K562 (cell line): ENCODE data around the gene UTP25. TPM values are rescaled to one million over a fixed set of nuclear protein-coding genes. Genes with fewer than 3 reads are reported as not detected.
A peak's percentile ranks its signal among the peaks of the same experiment; 100 is the strongest.

ENCODE experiments used
- ATAC-seq: fragments of 200-7000 bp; cut with Tn5 transposase; 3 replicates; pipeline ENCODE4 v1.9.1; 2020; ENCODE audit warnings: moderate library complexity
- BruUV-seq: library from RNA; stranded (reverse); fragments of 400-500 nt; replicated peaks from 2 replicates; lab custom pipeline; 2021; lab: Mats Ljungman, UMichigan
- CTCF ChIA-PET: fragments of 300-600 bp; formaldehyde crosslinking; extraction: SDS; loops from one replicate; lab custom pipeline; 2021; ENCODE audit warnings: low intra/inter-chr PET ratio; lab: Yijun Ruan, JAX
- POLR2A ChIA-PET: fragments of 300-600, 350-650 bp; sonication (Branson Sonifier 250); formaldehyde crosslinking; extraction: SDS; loops from one replicate; lab custom pipeline; 2021; ENCODE audit warnings: antibody characterized with exemption, inconsistent platforms; lab: Yijun Ruan, JAX
- DNase-seq, 4 experiments: peaks; one replicate each; pipeline versions ENCODE4 v3.0.0 to v3.0.0-alpha.2; 2011 to 2018; ENCODE audit warnings: low spot score in 3 of 4, mixed read lengths in 3 of 4; ENCODE audit errors: extremely low read depth in 1 of 4
- FAIRE-seq: peaks from 2 replicates; lab custom pipeline; 2011; peaks lifted over from hg19 to GRCh38; lab: Jason Lieb, UNC
- H2AFZ ChIP-seq: 2 replicates; pipeline ENCODE4 v1.6.0; 2011; ENCODE audit warnings: low read depth, low read length, control low read depth, inconsistent platforms
- H3K27ac ChIP-seq: fragments of 200-600 bp; 3 replicates; pipeline ENCODE4 v1.8.0; 2011; ENCODE audit warnings: low read depth, mild to moderate bottlenecking, control low read depth, inconsistent platforms, low read length, moderate library complexity, mixed read lengths; ENCODE audit errors: extremely low read depth
- H3K27me3 ChIP-seq, 2 experiments: fragments of 300-600 bp in 1 of 2; 2 replicates in 1 of 2; 3 replicates in 1 of 2; pipeline versions ENCODE4 v1.6.0 to v1.8.0; 2011; ENCODE audit warnings: inconsistent platforms in 2 of 2, low read length in 2 of 2, mild to moderate bottlenecking in 1 of 2, mixed read lengths in 1 of 2, moderate library complexity in 1 of 2; ENCODE audit not compliant: control insufficient read depth in 2 of 2, insufficient read depth in 2 of 2
- H3K36me3 ChIP-seq: fragments of 300-600 bp; 3 replicates; pipeline ENCODE4 v1.8.0; 2011; ENCODE audit warnings: mild to moderate bottlenecking, low read length, inconsistent platforms; ENCODE audit not compliant: control insufficient read depth, insufficient read depth
- H3K4me1 ChIP-seq, 2 experiments: fragments of 200-600 bp in 1 of 2; replicated peaks in 1 of 2; 2 replicates in 1 of 2; 3 replicates in 1 of 2; pipeline versions ENCODE4 v1.5.1 to v1.8.0; 2011; ENCODE audit warnings: inconsistent platforms in 2 of 2, low read length in 2 of 2, mild to moderate bottlenecking in 1 of 2, mixed read lengths in 1 of 2, moderate library complexity in 1 of 2; ENCODE audit not compliant: control insufficient read depth in 2 of 2, insufficient read depth in 2 of 2
- H3K4me2 ChIP-seq: 2 replicates; pipeline ENCODE4 v1.6.1; 2011; ENCODE audit warnings: low read length, control low read depth, inconsistent platforms, mixed read lengths; ENCODE audit not compliant: insufficient read depth
- H3K4me3 ChIP-seq: fragments of 200-600 bp; sonication (generic), shearing (Covaris generic); 2 replicates; pipeline ENCODE4 v1.5.1; 2016; ENCODE audit warnings: control low read depth, inconsistent platforms
- H3K79me2 ChIP-seq: fragments of 200-600 bp; 3 replicates; pipeline ENCODE4 v1.8.0; 2011; ENCODE audit warnings: low read length, inconsistent platforms; ENCODE audit not compliant: control insufficient read depth, insufficient read depth
- H3K9ac ChIP-seq, 2 experiments: 2 replicates each; pipeline versions ENCODE4 v1.6.0 to v1.6.1; 2011; ENCODE audit warnings: low read depth in 2 of 2, low read length in 2 of 2, control low read depth in 1 of 2, inconsistent platforms in 1 of 2, mild to moderate bottlenecking in 1 of 2, mixed read lengths in 1 of 2; ENCODE audit not compliant: insufficient read depth in 1 of 2
- H3K9me1 ChIP-seq: one replicate; pipeline ENCODE4 v1.6.0; 2011; ENCODE audit warnings: inconsistent platforms, mild to moderate bottlenecking, low read length, moderate library complexity; ENCODE audit not compliant: control insufficient read depth, insufficient read depth
- H3K9me3 ChIP-seq: replicated peaks from 2 replicates; pipeline ENCODE4 v1.5.1; 2011; ENCODE audit warnings: low read depth, low read length, inconsistent platforms; ENCODE audit not compliant: control insufficient read depth, insufficient read depth
- H4K20me1 ChIP-seq: replicated peaks from 2 replicates; pipeline ENCODE4 v1.6.1; 2011; ENCODE audit warnings: low read length, inconsistent platforms, mixed read lengths; ENCODE audit not compliant: control insufficient read depth, insufficient read depth
- CHCHD3 ChIP-seq: fragments of 250-450 bp; sonication (Bioruptor Pico); IDR thresholded peaks from 2 replicates; pipeline ENCODE4 v2.1.2; 2022; ENCODE audit warnings: mild to moderate bottlenecking
- ERF ChIP-seq: fragments of 450-650 bp; formaldehyde crosslinking; IDR thresholded peaks from 2 replicates; pipeline ENCODE4 v1.4.0; 2020; ENCODE audit warnings: mild to moderate bottlenecking, mixed read lengths
- HDAC2 ChIP-seq: fragments of 450-650 bp; IDR thresholded peaks from 2 replicates; pipeline ENCODE4 v1.6.1; 2016; ENCODE audit warnings: mild to moderate bottlenecking
- KDM2B ChIP-seq: fragments of 250-450 bp; sonication (Bioruptor Pico); IDR thresholded peaks from 2 replicates; pipeline ENCODE4 v1.8.0; 2021; ENCODE audit warnings: mild to moderate bottlenecking, moderate library complexity
- NCOA6 ChIP-seq: fragments of 450-650 bp; IDR thresholded peaks from 2 replicates; pipeline ENCODE4 v1.6.1; 2017; ENCODE audit warnings: mild to moderate bottlenecking
- NFIC ChIP-seq: fragments of 450-650 bp; IDR thresholded peaks from 2 replicates; pipeline ENCODE4 v1.6.1; 2017; ENCODE audit warnings: mild to moderate bottlenecking, inconsistent platforms
- NUFIP1 ChIP-seq: fragments of 450-650 bp; IDR thresholded peaks from 2 replicates; pipeline ENCODE4 v1.6.1; 2018; ENCODE audit not compliant: partially characterized antibody
- RB1 ChIP-seq: fragments of 450-650 bp; IDR thresholded peaks from 2 replicates; pipeline ENCODE4 v1.6.1; 2017; ENCODE audit warnings: low read depth, mild to moderate bottlenecking
- ZBTB9 ChIP-seq: fragments of 450-650 bp; formaldehyde crosslinking; IDR thresholded peaks from 2 replicates; pipeline ENCODE4 v1.4.0; 2020; ENCODE audit warnings: mild to moderate bottlenecking, moderate library complexity
- ZNF12 ChIP-seq: sonication (generic); formaldehyde crosslinking; IDR thresholded peaks from 2 replicates; pipeline ENCODE4 v1.4.0; 2020; ENCODE audit warnings: mild to moderate bottlenecking, missing genetic modification reagents
- ZNF140 ChIP-seq: fragments of 250-450 bp; sonication (Bioruptor Pico); IDR thresholded peaks from 2 replicates; pipeline ENCODE4 v1.8.0; 2021; ENCODE audit warnings: moderate library complexity, mild to moderate bottlenecking, inconsistent platforms
- ZNF184 ChIP-seq: sonication (generic); formaldehyde crosslinking; IDR thresholded peaks from 2 replicates; pipeline ENCODE4 v1.5.0; 2020; ENCODE audit warnings: missing genetic modification reagents
- ZNF398 ChIP-seq: fragments of 250-450 bp; sonication (Bioruptor Pico); IDR thresholded peaks from 2 replicates; pipeline ENCODE4 v1.8.0; 2021; ENCODE audit warnings: moderate library complexity, mild to moderate bottlenecking, inconsistent platforms
- ZNF699 ChIP-seq: fragments of 250-450 bp; sonication (Bioruptor Pico); IDR thresholded peaks from 2 replicates; pipeline ENCODE4 v1.8.0; 2021; ENCODE audit warnings: mild to moderate bottlenecking, moderate library complexity; ENCODE audit not compliant: insufficient replicate concordance
- WGBS: fragments of 100-300 bp; shearing (Covaris generic); methylation state at CpG from one replicate; pipeline ENCODE4 v1.1.6; 2016; ENCODE audit warnings: low coverage, mixed read lengths; ENCODE audit not compliant: insufficient coverage; ENCODE audit errors: missing lambda C conversion rate; 5-methylcytosine and 5-hydroxymethylcytosine counted together
- in situ Hi-C: fragments of 300-500 bp; cut with MboI; formaldehyde crosslinking; loops from 4 replicates; pipeline ENCODE4 v1.15.0; 2018; ENCODE audit warnings: inconsistent platforms, mixed read lengths
- intact Hi-C: fragments of 100-400 bp; cut with micrococcal nuclease; formaldehyde crosslinking; loops from 2 replicates; pipeline ENCODE4 v1.14.2; 2022
- polyA plus RNA-seq, 8 experiments: library from polyadenylated mRNA; depleted of rRNA in 4 of 8; stranded (reverse) in 5 of 8; unstranded in 3 of 8; fragments of >200 nt; fragmentation: Nextera tagmentation in 2 of 8; fragmentation: Illumina TruSeq in 1 of 8; extraction: Ambion mirVana in 2 of 8; extraction: Trizol in 1 of 8; gene quantifications; 2 replicates each; pipeline versions ENCODE4 v1.2.1 to v1.2.3, GENCODE V29; 2011 to 2014; ENCODE audit warnings: inconsistent platforms in 1 of 8, missing spikeins in 1 of 8
- total RNA-seq, 7 experiments: library from RNA; depleted of rRNA in 6 of 7; stranded (reverse); fragments of >200 nt in 6 of 7; fragmentation: Illumina TruSeq in 2 of 7; extraction: Trizol in 2 of 7; gene quantifications; 2 replicates each; pipeline versions ENCODE4 v1.2.1 to v1.2.3, GENCODE V29; 2011 to 2021; ENCODE audit warnings: low replicate concordance in 1 of 7

Gene UTP25
- total and polyA plus RNA-seq, 9 of the 15 experiments (the other 6 are each of a cell fraction or from before 2014, with no cell fraction given), result 5.7 to 17.6 (median 12.0) TPM

GRCh38 chr1:209819058-209819457 is 8.7 kb upstream of the UTP25 start:
- no peaks in the 10 kb centered on the region for H4K20me1 ChIP-seq
- in situ Hi-C loops, result no loop called here
- no peaks in the 10 kb centered on the region for H3K79me2 ChIP-seq
- intact Hi-C loops, result no loop called here
- TF ChIP-seq NFIC, result peak; percentile 76
- no peak for TF ChIP-seq ZBTB9 (CRISPR knock-in tag)
- TF ChIP-seq ZNF140 (CRISPR knock-in tag), result no peak
- no peaks in the 10 kb centered on the region for H3K9me1 ChIP-seq
- ChIA-PET POLR2A (interaction anchor here (0.6 to 1.4 kb wide), 3 partner anchors 9 to 121 kb away, joined by 3 to 8 read pairs (median 3); no protein-coding TSS in a partner anchor), CTCF (no interaction called here)
- no peaks in the 10 kb centered on the region for H3K9me3 ChIP-seq
- H3K36me3 ChIP-seq, result no peaks in the 10 kb centered on the region
- BruUV-seq, result no TSS peak
- H3K4me2 ChIP-seq, result no peak overlapping the region
- H2AFZ ChIP-seq, result no peak overlapping the region
- 0% methylated on average over 1 of the region's 1 CpG for WGBS
- H3K4me3 ChIP-seq, result no peak overlapping the region
- 0 out of 5 replicates have a peak, but pooled peaks cover 0 to 3% of the 10 kb centered on the region in 2 experiments for H3K4me1 ChIP-seq
- H3K27ac ChIP-seq, result no peak overlapping the region
- DNase-seq (no peak), ATAC-seq (no peak), FAIRE-seq (no peak)
- H3K27me3 ChIP-seq, result peaks cover 7 to 8% of the 10 kb centered on the region in 2 experiments; a peak in 3 of 5 replicates
- no peak overlapping the region for H3K9ac ChIP-seq

DNA sequence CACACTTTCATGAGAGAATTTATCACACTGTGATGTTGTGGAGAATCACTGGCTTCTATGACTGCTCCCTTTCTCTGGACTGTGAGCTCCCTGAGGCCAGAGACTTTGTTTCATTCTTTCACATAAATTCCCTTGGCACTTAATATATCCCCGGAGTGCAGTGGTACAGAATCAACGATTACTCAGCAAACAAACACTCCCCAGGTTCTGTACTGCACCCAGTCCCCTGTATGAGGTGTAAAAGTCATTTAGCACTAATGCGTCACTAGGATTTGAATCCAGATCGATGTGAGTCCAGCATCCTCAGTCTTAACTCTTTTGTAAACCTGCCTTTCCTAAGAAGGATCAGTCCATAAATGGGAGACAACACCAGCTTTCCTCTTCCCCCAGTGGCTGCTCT is 6.8 kb upstream of the UTP25 start:
- H3K9me3 ChIP-seq, result no peaks in the 10 kb centered on the region
- POLR2A ChIA-PET, result interaction anchor here (0.6 to 1.0 kb wide), 2 partner anchors 13 to 175 kb away, joined by 3 read pairs; no protein-coding TSS in a partner anchor
- in situ Hi-C loops (no loop called here), intact Hi-C loops (no loop called here)
- H3K4me1 ChIP-seq, result peaks cover 0 to 6% of the 10 kb centered on the region in 2 experiments; a peak in 3 of 5 replicates
- no peaks in the 10 kb centered on the region for H3K36me3 ChIP-seq
- WGBS, result 7% methylated on average over 4 of the region's 4 CpGs
- TF ChIP-seq CHCHD3 (CRISPR knock-in tag), result no peak
- no peak for TF ChIP-seq ZNF398 (CRISPR knock-in tag)
- no peak for TF ChIP-seq NUFIP1
- no peak for TF ChIP-seq KDM2B
- TF ChIP-seq ZNF12 (CRISPR knock-in tag), result no peak
- no peak for TF ChIP-seq ERF
- TF ChIP-seq ZNF184 (CRISPR knock-in tag), result no peak
- TF ChIP-seq ZNF699, result no peak
- no peak for TF ChIP-seq NCOA6
- TF ChIP-seq RB1, result no peak
- no peak for TF ChIP-seq HDAC2
- FAIRE-seq (no peak), ATAC-seq (no peak), DNase-seq (no peak)
- no peak overlapping the region for H2AFZ ChIP-seq
- CTCF ChIA-PET, result no interaction called here
- no peak overlapping the region for H3K27ac ChIP-seq
- H3K27me3 ChIP-seq, result peaks cover 7 to 8% of the 10 kb centered on the region in 2 experiments; a peak in 3 of 5 replicates
- H3K79me2 ChIP-seq, result no peaks in the 10 kb centered on the region
- BruUV-seq, result no TSS peak
- no peaks in the 10 kb centered on the region for H3K9me1 ChIP-seq
- no peak overlapping the region for H3K4me3 ChIP-seq
- no peak overlapping the region for H3K9ac ChIP-seq
- H4K20me1 ChIP-seq, result no peaks in the 10 kb centered on the region
- H3K4me2 ChIP-seq, result no peak overlapping the region
